Keratinocyte (primary cell): ENCODE data around the gene SF1. TPM values are rescaled to one million over a fixed set of nuclear protein-coding genes. Genes with fewer than 3 reads are reported as not detected.

Experiments
- DNase-seq: peaks from one replicate; pipeline ENCODE4 v3.0.0-alpha.2; 2011; ENCODE audit warnings: low read depth, missing footprints, low spot score
- FAIRE-seq: peaks from 2 replicates; lab custom pipeline; 2011; peaks lifted over from hg19 to GRCh38; lab: Jason Lieb, UNC
- H2AFZ ChIP-seq: 2 replicates; pipeline ENCODE4 v1.6.0; 2012; ENCODE audit warnings: low read length, control low read depth, inconsistent platforms; ENCODE audit not compliant: control insufficient read depth
- H3K27ac ChIP-seq: 2 replicates; pipeline ENCODE4 v1.5.1; 2011; ENCODE audit warnings: low read length; ENCODE audit not compliant: control insufficient read depth, insufficient read depth
- H3K27me3 ChIP-seq: 3 replicates; pipeline ENCODE4 v1.6.0; 2011; ENCODE audit warnings: low read length; ENCODE audit not compliant: control insufficient read depth, insufficient read depth; ENCODE audit errors: extremely low read depth
- H3K36me3 ChIP-seq, 2 experiments: 2 replicates in 1 of 2; 3 replicates in 1 of 2; pipeline ENCODE4 v1.5.1; 2011; ENCODE audit warnings: low read length in 2 of 2, mild to moderate bottlenecking in 1 of 2; ENCODE audit not compliant: control insufficient read depth in 2 of 2, insufficient read depth in 2 of 2; ENCODE audit errors: extremely low read depth in 1 of 2
- H3K4me1 ChIP-seq: 3 replicates; pipeline ENCODE4 v1.5.1; 2011; ENCODE audit warnings: low read length; ENCODE audit not compliant: control insufficient read depth, insufficient read depth; ENCODE audit errors: extremely low read depth
- H3K4me2 ChIP-seq: 3 replicates; pipeline ENCODE4 v1.6.0; 2011; ENCODE audit warnings: low read depth, low read length; ENCODE audit not compliant: control insufficient read depth, insufficient read depth; ENCODE audit errors: extremely low read depth
- H3K4me3 ChIP-seq, 3 experiments: fragments of 200-600 bp in 1 of 3; sonication (generic) in 1 of 3; 2 replicates in 2 of 3; 3 replicates in 1 of 3; pipeline ENCODE4 v1.5.1; 2011 to 2016; ENCODE audit warnings: low read length in 3 of 3, mild to moderate bottlenecking in 3 of 3, control low read depth in 2 of 3, inconsistent platforms in 1 of 3, low read depth in 1 of 3, mixed read lengths in 1 of 3, mixed run types in 1 of 3, moderate library complexity in 1 of 3; ENCODE audit not compliant: control insufficient read depth in 2 of 3, insufficient read depth in 2 of 3; ENCODE audit errors: extremely low read depth in 1 of 3
- H3K79me2 ChIP-seq: 2 replicates; pipeline ENCODE4 v1.6.0; 2012; ENCODE audit warnings: low read length; ENCODE audit not compliant: control insufficient read depth, insufficient read depth
- H3K9ac ChIP-seq: 3 replicates; pipeline ENCODE4 v1.6.0; 2011; ENCODE audit warnings: low read length; ENCODE audit not compliant: control insufficient read depth, insufficient read depth; ENCODE audit errors: extremely low read depth
- H3K9me1 ChIP-seq: 3 replicates; pipeline ENCODE4 v1.6.0; 2011; ENCODE audit warnings: low read length; ENCODE audit not compliant: control insufficient read depth, insufficient read depth; ENCODE audit errors: extremely low read depth
- H3K9me3 ChIP-seq: 2 replicates; pipeline ENCODE4 v1.5.1; 2012; ENCODE audit warnings: low read depth, low read length; ENCODE audit not compliant: control insufficient read depth
- H4K20me1 ChIP-seq: 3 replicates; pipeline ENCODE4 v1.6.0; 2011; ENCODE audit warnings: low read length; ENCODE audit not compliant: control insufficient read depth, insufficient read depth; ENCODE audit errors: extremely low read depth
- CTCF ChIP-seq, 3 experiments: IDR thresholded peaks in 1 of 3; conservative IDR thresholded peaks in 1 of 3; optimal IDR thresholded peaks in 1 of 3; 2 replicates in 2 of 3; 3 replicates in 1 of 3; pipeline versions ENCODE3 to v1.5.1; 2011; ENCODE audit warnings: low read length in 3 of 3, mild to moderate bottlenecking in 3 of 3, moderate library complexity in 2 of 3, control low read depth in 1 of 3, inconsistent platforms in 1 of 3; ENCODE audit not compliant: insufficient read depth in 2 of 3; ENCODE audit errors: extremely low read depth in 1 of 3
- EZH2 ChIP-seq: IDR thresholded peaks from one replicate; pipeline ENCODE4 v1.6.1; 2012; ENCODE audit warnings: inconsistent platforms, mild to moderate bottlenecking, low read length, moderate library complexity
- dilution Hi-C: fragments of 300-500 bp; cut with MboI; formaldehyde crosslinking; loops from one replicate; pipeline ENCODE4 v1.7.0; 2020; ENCODE audit warnings: low sequenced_read_pairs; ENCODE audit not compliant: extremely low pct_ligation_motif_present
- polyA plus RNA-seq, 5 experiments: library from polyadenylated mRNA; depleted of rRNA in 3 of 5; stranded (reverse) in 3 of 5; stranded (forward) in 1 of 5; unstranded in 1 of 5; fragments of >200 nt; gene quantifications; 1 replicate in 1 of 5; 2 replicates in 3 of 5; 3 replicates in 1 of 5; pipeline versions ENCODE4 v1.2.1 to v1.2.3, GENCODE V29; 2011 to 2012; ENCODE audit warnings: missing spikeins in 2 of 5, low read depth in 1 of 5, low replicate concordance in 1 of 5

The SF1 gene
- polyA plus RNA-seq, 1 donor (not counting 4 experiments of a cell fraction or from before 2014, with no cell fraction given), result 54.5 TPM

- no peak overlapping the region for H3K4me2 ChIP-seq
- no peak overlapping the region for H3K9ac ChIP-seq
- H3K9me3 ChIP-seq, result no peaks in the 10 kb centered on the region
- DNase-seq (no peak), FAIRE-seq (no peak)
- no peak overlapping the region for H3K4me3 ChIP-seq
- no peaks in the 10 kb centered on the region for H3K36me3 ChIP-seq
- no peak overlapping the region for H2AFZ ChIP-seq
- peaks cover 9% of the 10 kb centered on the region for H3K27me3 ChIP-seq
- no peaks in the 10 kb centered on the region for H3K4me1 ChIP-seq
- H3K9me1 ChIP-seq, result no peaks in the 10 kb centered on the region
- dilution Hi-C loops, result no loop called here
- no peak overlapping the region for H3K27ac ChIP-seq
- TF ChIP-seq CTCF (optimal IDR thresholded peaks at IDR 0.05 in 1 of 3, IDR thresholded peaks at IDR 0.05 in 1 of 3, conservative IDR thresholded peaks at IDR 0.05 in 1 of 3; ENCODE audit: extremely low read depth in 1 of 3, insufficient read depth in 2 of 3, low read length in 3 of 3), result no peak
- TF ChIP-seq EZH2, result no peak
- H3K79me2 ChIP-seq, result no peaks in the 10 kb centered on the region
- H4K20me1 ChIP-seq, result no peaks in the 10 kb centered on the region
These were observed 48.4 kb downstream of the SF1 start for GRCh38 chr11:64729851-64730382.

- no peaks in the 10 kb centered on the region for H3K9me1 ChIP-seq
- H3K36me3 ChIP-seq, result no peaks in the 10 kb centered on the region
- no peaks in the 10 kb centered on the region for H3K79me2 ChIP-seq
- H3K4me1 ChIP-seq, result no peaks in the 10 kb centered on the region
- no peak overlapping the region for H3K9ac ChIP-seq
- dilution Hi-C loops, result no loop called here
- H3K9me3 ChIP-seq, result no peaks in the 10 kb centered on the region
- TF ChIP-seq CTCF (optimal IDR thresholded peaks at IDR 0.05 in 1 of 3, IDR thresholded peaks at IDR 0.05 in 1 of 3, conservative IDR thresholded peaks at IDR 0.05 in 1 of 3; ENCODE audit: extremely low read depth in 1 of 3, insufficient read depth in 2 of 3, low read length in 3 of 3), result no peak
- no peak for TF ChIP-seq EZH2
- no peak overlapping the region for H2AFZ ChIP-seq
- no peak for DNase-seq
- H4K20me1 ChIP-seq, result no peaks in the 10 kb centered on the region
- no peak overlapping the region for H3K27ac ChIP-seq
- no peak for FAIRE-seq
- H3K4me3 ChIP-seq, result no peak overlapping the region
- no peak overlapping the region for H3K4me2 ChIP-seq
- peaks cover 14% of the 10 kb centered on the region for H3K27me3 ChIP-seq
These were observed 49.5 kb downstream of the SF1 start for GRCh38 chr11:64728757-64729365.
